HL-60 (cell line): ENCODE results near the gene SETDB2.

ENCODE experiments used
- DNase-seq, 2 experiments: peaks; one replicate each; pipeline ENCODE4 v3.0.0-alpha.2; 2010 to 2020; ENCODE audit warnings: low read depth in 1 of 2, low spot score in 1 of 2
- H3K27ac ChIP-seq: fragments of 250-450 bp; sonication (Bioruptor Pico); replicated peaks from 2 replicates; pipeline ENCODE4 v1.5.1; 2020; ENCODE audit warnings: mild to moderate bottlenecking, moderate library complexity
- H3K27me3 ChIP-seq: fragments of 250-450 bp; sonication (Bioruptor Pico); 2 replicates; pipeline ENCODE4 v1.5.1; 2021; ENCODE audit warnings: mild to moderate bottlenecking, moderate library complexity; ENCODE audit not compliant: insufficient read depth, poor library complexity, severe bottlenecking
- H3K4me3 ChIP-seq: replicated peaks from 2 replicates; pipeline ENCODE4 v1.5.1; 2011; ENCODE audit warnings: mild to moderate bottlenecking, control low read depth, low read length; ENCODE audit not compliant: insufficient read depth
- CTCF ChIP-seq: IDR thresholded peaks from one replicate; pipeline ENCODE4 v1.5.1; 2011; ENCODE audit warnings: low read length, control low read depth, inconsistent platforms; ENCODE audit not compliant: insufficient read depth
- GABPA ChIP-seq: IDR thresholded peaks from 2 replicates; pipeline ENCODE4 v1.6.1; 2012; ENCODE audit warnings: low read depth
- POLR2AphosphoS5 ChIP-seq: IDR thresholded peaks from 2 replicates; pipeline ENCODE4 v1.6.1; 2012; ENCODE audit warnings: low read depth
- REST ChIP-seq: IDR thresholded peaks from 2 replicates; pipeline ENCODE4 v1.6.1; 2012; ENCODE audit warnings: low read depth; ENCODE audit not compliant: insufficient replicate concordance
- SPI1 ChIP-seq: IDR thresholded peaks from 2 replicates; pipeline ENCODE4 v1.6.1; 2012; ENCODE audit warnings: low read depth, mild to moderate bottlenecking, borderline replicate concordance

Gene SETDB2

DNA sequence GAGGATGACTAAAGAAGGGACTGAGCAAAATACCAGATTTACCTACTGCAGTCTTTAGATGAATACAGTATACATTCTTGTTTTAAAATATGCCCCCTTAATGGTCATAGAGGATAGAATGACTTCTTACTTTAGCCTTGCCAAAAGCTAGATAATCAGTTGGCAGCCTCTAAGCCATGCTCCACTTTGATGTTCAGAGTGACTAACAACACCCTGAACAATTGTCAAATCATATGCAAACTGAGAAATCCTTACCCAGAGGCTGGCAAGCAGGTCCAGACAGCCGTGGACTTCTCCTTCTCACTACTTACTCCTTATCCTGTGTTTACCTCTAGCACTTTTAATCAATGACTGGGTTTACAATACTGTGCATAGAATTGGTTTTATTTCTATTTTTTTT, 28.1 kb downstream of the SETDB2 start:
- H3K27me3 ChIP-seq: no peaks in the 10 kb centered on the region
- no peak overlapping the region for H3K27ac ChIP-seq
- H3K4me3 ChIP-seq: no peak overlapping the region
- DNase-seq: no peak
- TF ChIP-seq POLR2AphosphoS5 (no peak), SPI1 (no peak), GABPA (no peak)

GRCh38 chr13:49476529-49476928, 32.5 kb downstream of the SETDB2 start:
- no peaks in the 10 kb centered on the region for H3K27me3 ChIP-seq

GRCh38 chr13:49481788-49482187, 37.7 kb downstream of the SETDB2 start:
- Histone ChIP-seq H3K27me3 (no peaks in the 10 kb centered on the region), H3K4me3 (no peak overlapping the region), H3K27ac (no peak overlapping the region)
- no peak for TF ChIP-seq SPI1
- TF ChIP-seq REST: no peak
- no peak for TF ChIP-seq POLR2AphosphoS5
- TF ChIP-seq CTCF: no peak
- TF ChIP-seq GABPA: no peak
- DNase-seq: no peak

More at GRCh38 chr13:49476529-49476928, 32.5 kb downstream of the SETDB2 start:
- Histone ChIP-seq H3K27ac (no peak overlapping the region), H3K4me3 (no peak overlapping the region)
- no peak for TF ChIP-seq GABPA
- TF ChIP-seq SPI1: no peak
- TF ChIP-seq POLR2AphosphoS5: no peak
- no peak for TF ChIP-seq REST
- TF ChIP-seq CTCF: no peak
- DNase-seq: no peak

DNA sequence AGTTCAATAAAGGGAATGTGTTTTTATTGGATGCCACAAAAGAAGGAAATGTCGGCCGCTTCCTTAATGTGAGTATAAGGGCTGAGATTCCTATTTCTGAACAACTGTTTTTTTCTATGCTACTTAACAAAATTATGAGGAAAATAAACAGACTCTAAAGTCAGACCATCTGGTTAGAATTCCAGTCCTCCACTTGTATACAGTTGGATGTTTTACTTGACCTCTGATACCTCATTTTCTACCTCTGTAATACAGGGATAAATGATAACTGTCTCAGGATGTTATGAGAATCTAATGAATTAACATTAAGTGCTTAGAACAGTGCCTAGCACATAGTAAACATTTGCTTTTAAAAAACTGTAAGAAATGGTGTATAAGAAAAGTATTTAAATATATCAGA, 44.5 kb downstream of the SETDB2 start:
- no peak for DNase-seq

More for the DNA sequence above, 44.5 kb downstream of the SETDB2 start:
- no peak overlapping the region for H3K27ac ChIP-seq
- H3K27me3 ChIP-seq: no peaks in the 10 kb centered on the region
- H3K4me3 ChIP-seq: no peak overlapping the region
- TF ChIP-seq REST (no peak), SPI1 (no peak), CTCF (no peak), GABPA (no peak), POLR2AphosphoS5 (no peak)
